Stimulated activated CD4-positive, alpha-beta T cell treated with anti-CD3 and anti-CD28 coated beads, Interleukin-15, amount 100 ng/mL, for 48 hours (primary cell): ENCODE results near the gene DGKQ.

Experiments
- DNase-seq, 2 donors: peaks; one replicate each; pipeline ENCODE4 v3.0.0-alpha.2; 2020; ENCODE audit warnings: low read depth in 2 of 2

DGKQ gene

DNA sequence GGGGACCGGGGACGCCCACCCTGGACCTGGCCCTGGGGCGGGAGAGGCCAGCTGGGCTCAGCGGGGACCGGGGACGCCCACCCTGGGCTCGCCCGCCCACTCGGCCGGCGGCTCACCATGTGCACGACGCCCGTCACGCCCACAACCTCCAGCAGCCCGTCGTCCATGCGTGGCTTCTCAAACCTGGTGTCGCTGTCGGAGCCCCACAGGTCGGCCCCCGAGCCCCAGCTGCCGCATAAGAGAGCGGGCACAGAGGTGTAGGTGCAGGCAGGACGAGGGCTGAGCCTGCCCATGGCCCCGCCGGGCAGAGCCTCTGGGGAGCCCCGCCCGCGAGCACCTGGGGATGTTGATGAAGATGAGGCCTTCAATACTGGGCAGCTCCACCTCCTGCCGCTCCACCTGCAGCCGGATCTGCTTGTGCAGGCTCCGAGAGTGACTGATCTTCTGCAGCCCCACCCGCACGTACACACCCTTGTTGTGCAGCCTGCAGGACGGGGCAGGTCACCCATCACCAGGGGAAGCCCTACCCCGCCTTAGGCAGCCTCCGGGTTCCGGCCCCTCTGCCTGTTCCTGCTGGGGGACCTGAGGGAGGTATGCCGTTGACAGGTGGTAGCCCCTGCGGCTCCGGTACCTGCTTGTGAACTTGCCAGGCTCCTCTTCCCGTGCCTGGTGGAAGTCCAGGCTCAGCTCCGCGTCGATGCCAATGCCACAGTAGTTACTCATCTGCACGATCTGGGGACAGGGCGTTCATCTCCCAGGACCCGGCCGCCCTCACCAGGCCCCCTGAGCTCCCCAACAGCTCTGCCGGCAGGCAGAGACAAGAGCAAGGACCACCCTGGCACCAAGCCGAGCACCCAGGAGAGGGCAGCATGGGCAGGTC is 11.8 kb downstream of the DGKQ start:
- DNase-seq = no peak

DNA sequence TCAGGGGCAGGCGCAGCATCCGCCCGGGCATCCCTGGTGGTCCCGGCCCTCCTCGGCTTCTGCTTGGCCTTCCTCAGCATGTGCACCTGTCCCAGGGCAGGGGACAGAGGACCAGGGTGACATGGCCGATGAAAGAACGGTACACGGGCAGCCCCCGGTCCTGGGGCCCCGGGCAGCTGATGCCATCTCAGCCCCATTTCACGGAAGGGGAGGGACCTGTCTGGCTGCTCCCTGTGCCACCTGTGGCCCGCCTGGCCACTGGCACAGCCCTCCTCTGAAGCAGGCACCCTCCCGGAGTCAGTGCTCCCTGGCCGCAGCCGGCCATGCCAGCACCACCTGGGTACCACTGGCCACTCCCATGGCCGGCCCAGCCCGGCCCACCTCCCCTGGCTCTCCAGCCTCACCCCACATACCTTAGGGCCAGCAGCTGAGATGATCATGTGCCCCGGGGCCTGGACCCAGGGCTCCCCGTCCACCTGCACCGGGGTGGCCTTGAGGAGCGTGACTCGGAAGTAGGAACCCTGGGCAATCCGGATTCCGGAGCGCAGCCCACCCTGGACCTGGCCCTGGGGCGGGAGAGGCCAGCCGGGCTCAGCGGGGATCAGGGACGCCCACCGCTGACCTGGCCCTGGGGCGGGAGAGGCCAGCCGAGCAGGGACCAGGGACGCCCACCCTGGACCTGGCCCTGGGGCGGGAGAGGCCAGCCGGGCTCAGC is 12.6 kb downstream of the DGKQ start:
- DNase-seq = no peak

DNA sequence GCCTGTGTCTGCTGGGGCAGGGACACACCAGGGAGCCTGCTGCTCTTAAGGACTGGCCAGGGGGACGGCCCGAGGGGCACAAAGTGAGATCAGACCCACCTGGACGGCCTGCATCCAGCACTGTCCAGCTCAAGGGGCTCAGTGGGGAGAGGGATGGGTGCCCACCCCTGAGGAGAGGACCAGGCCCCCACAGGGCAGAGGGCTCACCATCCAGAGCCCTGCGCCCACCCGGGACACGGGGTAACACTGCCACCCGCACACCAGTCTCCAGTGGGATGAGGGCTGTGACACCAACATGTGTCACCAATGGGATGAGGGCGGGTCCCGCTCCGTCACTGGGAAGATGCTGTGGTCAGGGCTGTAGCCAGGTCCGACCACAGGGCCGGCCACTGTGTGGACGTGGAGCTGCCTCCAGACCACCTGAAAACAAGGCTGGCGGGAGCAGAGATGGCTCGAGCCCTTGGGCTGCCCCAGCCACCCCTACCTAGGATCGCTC is 13.2 kb downstream of the DGKQ start:
- no peak for DNase-seq

DNA sequence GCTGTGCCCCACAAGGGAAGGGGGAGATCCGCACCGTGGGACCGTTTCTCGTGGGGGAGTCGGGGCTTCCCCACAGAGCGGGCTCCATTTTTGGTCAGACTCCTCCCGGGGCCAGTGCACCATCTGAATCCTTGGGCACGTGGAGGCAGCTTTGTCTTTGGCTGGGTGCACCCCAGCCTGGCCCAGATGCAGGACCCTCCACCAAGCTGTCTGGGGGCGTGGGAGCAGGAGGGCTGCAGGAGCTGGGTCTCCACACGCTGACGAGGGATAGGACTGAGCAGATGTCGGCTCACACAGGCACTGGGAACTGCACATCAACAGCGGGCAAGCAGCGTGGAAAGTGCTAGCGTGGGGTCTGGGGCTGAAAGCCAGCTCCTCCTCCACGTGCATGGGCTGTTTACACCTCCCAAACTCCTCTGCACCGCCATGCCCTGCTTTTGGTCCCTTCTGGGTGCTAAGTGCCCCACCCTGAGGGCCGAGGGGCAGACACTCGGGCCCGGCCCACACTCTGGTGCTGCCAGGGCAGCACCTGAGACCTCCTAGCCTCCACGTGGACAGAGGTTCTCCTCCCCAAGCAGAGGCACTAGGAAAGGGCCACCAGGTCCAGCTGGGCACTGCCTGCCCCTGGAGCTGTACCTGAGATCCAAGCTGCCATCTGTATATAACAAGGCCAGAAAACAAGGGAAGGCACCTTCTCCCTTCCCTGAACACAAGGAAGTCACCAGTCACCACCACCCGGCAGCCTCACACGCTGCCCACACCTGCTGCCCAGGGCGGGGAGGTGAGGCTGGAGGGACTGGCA is 13.8 kb downstream of the DGKQ start:
- DNase-seq = no peak

DNA sequence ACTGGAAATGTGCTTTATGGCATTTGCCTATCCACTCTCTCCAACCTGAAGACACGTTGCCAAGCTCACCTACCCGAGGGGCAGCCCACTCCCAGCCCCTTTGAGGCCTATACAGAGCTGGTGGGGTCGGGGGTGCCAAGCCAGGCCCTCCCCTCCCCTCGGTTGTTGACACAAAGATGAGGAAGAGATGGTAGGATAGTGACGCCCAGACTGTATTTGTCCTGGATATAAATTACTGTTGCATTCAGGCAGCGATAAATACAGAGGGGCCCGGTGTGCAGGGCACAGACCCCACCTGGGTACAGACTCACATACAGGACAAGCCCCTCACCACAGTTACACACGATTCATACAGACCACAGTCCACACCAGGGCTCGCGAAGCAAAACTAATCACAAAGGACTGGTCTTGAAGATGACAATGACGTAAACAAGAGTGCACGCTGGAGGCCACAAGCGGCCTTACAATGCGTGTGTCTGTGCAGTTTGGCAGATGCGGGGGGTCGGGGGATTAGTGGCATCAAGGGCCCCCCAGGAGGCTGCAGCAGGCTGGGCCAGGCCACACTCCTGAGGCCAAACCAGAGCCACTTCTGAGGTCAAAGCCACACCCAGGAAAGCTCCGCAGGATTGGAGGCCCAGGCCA is 14.6 kb downstream of the DGKQ start:
- no peak for DNase-seq

DNA sequence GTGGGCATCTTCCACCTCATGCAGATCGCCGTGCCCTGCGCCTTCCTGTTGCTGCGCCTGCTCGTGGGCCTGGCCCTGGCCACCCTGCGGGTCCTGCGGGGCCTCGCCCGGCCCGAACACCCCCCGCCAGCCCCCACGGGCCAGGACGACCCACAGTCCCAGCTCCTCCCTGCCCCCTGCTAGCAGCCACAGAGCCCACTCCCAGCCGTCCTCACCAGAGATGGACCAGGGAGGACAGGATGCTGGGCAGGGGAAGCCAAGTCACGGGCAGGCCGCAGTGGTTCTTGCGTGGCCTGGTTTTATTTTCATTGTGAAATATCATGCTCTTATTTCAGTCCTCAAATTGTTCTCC is 15.1 kb downstream of the DGKQ start:
- no peak for DNase-seq

DNA sequence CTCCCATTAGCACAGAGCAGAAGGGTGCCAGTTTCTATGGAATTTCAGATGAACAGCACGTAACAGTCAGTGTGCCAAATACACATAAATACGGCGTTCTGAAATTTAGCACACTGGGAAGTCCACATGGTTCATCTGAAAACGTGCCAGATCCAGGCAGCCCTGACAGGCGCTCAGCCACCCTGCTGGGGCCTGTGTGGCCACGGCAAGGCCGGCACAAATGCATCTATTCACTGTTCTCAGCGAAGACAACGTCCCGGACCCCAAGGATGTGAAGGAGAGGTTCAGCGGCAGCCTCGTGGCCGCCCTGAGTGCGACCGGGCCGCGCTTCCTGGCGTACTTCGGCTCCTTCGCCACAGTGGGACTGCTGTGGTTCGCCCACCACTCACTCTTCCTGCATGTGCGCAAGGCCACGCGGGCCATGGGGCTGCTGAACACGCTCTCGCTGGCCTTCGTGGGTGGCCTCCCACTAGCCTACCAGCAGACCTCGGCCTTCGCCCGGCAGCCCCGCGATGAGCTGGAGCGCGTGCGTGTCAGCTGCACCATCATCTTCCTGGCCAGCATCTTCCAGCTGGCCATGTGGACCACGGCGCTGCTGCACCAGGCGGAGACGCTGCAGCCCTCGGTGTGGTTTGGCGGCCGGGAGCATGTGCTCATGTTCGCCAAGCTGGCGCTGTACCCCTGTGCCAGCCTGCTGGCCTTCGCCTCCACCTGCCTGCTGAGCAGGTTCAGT is 15.6 kb downstream of the DGKQ start:
- DNase-seq = no peak

DNA sequence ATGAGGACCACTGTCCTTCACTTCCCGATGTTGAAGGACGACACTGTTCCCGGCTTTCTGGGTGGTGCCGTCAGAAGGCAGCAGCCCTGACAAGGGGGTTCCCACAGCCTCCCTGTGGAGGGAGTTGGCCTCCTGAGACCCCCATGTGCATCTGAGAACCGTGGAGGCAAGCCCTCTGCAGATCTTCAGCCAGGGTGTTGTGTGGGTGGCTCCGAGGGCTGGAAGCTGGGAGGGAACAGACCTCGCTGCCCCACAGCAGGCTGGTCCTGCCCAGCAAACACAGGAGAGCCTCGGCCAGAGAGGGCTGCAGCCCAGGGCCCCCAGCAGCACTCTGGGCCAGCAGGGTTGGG is 16.2 kb downstream of the DGKQ start:
- DNase-seq = no peak

DNA sequence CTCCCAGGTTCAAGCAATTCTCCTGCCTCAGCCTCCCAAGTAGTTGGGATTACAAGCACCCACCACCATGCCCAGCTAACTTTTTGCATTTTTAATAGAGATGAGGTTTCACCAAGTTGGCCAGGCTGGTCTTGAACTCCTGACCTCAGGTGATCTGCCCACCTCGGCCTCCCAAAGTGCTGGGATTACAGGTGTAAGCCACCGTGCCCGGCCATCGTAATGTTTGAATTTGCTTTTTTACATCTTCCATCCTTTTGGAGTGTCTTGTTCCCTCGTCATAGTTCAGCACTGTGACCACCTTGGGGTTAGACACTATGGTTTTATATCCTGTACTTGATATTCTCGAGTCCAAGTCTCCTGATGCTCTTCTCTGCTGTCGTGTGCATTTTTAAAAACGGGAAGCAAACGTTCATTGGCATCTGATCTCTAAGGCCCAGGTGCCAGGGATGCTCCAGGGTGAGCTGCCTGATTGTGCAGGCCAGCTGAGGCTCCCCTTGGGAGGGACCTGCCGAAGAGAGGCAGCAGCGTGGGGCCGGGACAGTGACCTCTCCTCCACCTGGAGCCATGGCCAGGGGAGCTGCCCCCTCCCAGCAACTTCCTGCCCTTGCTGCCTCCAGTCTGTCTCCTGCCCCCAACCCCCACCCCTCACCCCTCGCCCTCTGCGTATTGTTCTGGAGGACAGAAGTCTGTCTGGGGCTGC is 16.7 kb downstream of the DGKQ start:
- DNase-seq = no peak

DNA sequence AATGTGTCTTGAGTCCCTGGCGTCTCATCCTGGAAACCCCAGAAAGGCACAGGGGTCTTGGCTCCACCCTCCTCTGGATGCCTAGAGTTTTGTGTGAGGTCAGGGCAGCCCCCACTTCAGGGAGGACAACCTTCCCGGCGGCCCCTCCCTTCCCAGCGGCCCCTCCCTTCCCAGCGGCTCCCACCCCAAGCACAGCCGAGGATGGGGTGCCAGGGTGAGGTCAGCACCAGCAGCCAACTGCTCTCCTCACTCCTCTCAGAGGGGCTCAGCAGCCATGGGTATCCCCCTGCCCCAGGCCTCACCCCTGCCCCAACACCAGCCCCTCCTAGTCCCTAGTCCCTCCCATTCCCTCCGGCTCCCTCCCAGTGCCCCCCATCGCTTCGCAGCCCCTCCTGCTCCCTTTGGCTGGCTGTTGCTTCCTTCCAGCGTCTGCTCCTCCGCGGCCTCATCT is 17.4 kb downstream of the DGKQ start:
- DNase-seq = no peak

DNA sequence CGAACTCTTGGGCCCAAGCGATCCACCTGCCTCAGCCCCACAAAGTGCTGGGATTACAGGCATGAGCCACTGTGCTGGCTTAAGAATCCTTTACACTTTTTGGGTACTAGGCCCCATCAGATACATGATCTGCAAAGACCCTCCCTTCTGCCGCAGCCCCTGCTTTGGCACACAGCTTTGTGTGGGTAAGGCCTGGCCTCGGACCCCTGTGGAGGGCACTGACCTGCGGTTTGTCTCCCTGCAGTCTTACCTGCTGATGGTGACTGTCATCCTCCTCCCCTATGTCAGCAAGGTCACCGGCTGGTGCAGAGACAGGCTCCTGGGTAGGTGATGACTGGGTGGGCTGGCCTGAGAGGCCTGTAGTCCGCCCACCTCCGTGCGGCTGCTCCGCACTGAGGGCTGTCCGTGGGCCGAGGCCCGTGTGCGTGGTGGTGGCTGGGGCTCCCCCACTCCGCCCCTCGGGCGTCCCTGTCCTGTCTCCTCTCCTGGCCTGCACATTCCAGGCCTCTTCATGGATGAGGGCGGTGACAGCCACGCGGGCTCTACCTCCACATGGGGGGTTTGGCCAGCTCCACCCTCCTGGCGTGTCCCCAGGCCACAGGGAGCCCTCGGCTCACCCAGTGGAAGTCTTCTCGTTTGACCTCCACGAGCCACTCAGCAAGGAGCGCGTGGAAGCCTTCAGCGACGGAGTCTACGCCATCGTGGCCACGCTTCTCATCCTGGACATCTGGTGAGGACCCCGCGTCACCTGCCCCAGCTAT is 18.0 kb downstream of the DGKQ start:
- no peak for DNase-seq

DNA sequence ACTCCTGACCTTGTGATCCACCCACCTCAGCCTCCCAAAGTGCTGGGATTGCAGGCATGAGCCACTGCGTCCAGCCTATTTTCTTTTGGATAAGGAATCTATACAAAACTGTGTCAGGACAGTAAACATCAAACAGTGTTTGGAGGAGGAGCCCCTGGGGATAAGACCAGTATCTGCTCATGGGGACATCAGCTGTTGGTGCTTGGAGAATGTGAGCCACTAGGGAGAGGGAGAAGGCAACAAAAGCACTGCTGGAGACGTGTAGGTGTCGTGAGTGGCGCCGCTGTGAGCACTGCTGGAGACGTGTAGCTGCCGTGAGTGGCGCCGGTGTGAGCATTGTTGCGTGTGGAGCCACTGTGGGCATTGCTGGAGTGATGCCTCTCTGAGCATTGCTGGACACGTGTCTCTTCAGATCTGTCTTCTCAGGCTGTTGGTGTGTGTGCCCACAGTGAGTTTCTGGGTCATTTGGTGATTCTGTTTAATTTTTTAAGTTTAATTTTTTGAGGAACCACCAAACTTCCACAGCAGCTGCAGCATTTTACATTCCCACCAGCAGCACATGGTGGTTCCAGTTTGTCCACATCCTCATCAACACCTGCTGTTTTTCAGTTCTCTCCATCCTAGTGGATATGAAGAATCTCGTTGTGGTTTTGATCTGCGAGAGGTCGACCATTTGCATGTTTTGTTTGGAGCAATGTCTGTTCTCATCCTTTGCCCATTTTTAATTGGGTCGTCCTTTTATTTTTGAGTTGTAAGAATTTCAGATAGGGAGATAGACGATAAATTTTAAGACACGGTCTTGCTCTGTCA is 19.0 kb downstream of the DGKQ start:
- no peak for DNase-seq

DNA sequence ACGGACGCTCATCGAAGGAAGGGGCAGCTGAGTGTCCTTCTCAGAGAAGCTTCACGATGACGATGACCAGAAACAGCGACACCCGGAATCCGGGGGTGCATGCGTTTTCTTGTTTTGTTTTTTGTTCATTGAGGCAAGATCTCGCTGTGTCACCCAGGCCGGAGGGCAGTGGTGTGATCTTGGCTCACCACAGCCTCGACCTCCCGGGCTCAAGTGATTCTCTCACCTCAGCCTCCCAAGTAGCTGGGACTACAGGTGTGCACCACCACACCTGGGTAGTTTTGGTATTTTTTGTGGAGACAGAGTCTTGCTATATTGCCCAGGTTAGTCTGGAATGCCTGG is 19.8 kb downstream of the DGKQ start:
- DNase-seq = no peak

DNA sequence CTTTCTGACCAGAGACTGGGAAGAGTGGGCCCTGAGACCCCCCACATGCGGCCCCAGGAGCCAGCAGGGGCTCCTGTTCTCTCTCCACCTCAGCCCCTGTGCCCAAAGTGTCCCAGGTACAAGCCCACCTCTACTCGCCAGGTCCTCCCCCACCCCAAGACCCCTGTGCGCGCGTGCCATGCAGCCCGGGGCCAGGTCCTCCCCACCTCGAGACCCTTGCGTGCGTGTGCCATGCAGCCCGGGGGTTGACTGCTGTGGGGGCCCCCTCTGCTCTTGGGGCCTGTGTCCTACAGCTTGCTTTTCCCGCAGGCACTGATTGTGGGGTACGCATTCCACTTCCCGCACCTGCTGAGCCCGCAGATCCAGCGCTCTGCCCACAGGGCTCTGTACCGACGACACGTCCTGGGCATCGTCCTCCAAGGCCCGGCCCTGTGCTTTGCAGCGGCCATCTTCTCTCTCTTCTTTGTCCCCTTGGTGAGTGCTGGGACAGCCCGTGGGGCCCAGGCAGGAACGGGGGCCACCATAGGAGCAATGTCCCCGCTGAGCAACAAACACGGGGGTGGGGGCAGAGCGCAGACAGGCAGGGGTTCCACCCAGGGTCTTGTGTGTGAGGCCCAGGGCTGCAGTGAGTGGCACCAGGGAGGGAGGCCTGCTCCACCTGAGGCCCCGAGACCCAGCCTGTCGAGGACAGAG is 20.3 kb downstream of the DGKQ start:
- no peak for DNase-seq

DNA sequence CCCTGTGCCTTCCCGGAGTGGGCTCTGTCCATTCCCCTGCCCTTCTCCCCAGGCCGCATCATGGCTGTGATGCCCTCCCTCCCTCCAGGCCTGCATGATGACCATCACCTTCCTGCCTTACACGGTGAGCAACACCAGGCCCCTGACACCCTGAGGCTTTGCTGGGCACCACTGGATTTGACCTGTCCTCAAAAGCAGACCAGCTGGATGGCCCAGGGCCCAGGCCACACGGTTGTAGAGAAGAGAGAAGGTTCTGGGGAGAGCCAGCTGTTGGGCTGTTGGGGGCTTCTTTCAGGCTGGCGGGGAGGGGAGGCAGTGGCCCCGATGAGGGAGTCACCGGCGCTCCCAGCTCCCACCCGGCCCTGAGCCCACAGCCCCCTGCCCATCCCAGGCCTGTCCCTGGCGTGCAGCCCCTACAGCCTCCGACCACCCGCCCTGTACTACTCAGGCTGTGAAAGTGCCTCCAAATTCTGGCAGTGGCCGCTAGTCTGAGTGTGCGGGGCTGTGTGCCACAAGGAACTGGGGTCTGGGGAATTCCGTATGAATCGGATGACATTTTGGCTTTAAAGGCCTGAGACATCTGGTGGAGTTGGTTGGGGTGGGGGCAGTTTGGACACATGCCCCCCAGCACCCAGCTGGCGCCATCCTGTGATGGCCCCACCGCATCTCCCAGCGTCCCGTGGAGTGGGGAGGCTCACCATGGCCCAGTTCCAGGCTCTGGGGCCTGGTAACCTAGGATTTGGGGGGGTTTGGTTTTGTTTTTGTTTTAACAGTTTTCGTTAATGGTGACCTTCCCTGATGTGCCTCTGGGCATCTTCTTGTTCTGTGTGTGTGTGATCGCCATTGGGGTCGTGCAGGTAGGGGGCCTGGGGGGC is 21.5 kb downstream of the DGKQ start:
- no peak for DNase-seq

DNA sequence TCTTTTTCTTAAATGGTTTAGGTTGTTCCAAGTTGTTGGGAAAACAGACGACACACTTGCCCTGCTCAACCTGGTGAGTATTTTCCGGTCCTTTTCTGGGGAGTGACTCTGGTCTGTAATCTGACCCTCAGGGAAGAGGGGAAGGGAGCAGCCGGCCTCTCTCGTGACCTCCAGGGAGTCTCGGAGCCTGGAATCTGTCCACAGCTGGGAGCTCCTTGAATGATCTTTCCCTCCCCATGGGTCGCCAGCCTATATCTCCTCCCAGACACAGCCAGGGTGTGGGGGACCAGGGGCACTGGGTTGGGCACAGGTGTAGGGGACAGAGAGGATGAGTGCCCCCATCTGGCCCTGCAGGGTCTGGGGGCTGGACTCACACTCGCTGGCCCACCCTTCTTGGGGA is 22.2 kb downstream of the DGKQ start:
- no peak for DNase-seq
